ENCODE data around the gene IDUA.
"Not testable (repeated sequence)": the region's sequence is repeated elsewhere in the genome, so short reads cannot be mapped to it uniquely, and the experiment has no call there.

Gene IDUA

GRCh38 chr4:987624-988513 lies 1.0 kb downstream of the IDUA start:
- DNase-seq: no peak

GRCh38 chr4:988726-989721 lies 2.2 kb downstream of the IDUA start:
- DNase-seq: no peak

- DNase-seq: no peak
Observed at GRCh38 chr4:989722-990471, 3.1 kb downstream of the IDUA start.

DNA sequence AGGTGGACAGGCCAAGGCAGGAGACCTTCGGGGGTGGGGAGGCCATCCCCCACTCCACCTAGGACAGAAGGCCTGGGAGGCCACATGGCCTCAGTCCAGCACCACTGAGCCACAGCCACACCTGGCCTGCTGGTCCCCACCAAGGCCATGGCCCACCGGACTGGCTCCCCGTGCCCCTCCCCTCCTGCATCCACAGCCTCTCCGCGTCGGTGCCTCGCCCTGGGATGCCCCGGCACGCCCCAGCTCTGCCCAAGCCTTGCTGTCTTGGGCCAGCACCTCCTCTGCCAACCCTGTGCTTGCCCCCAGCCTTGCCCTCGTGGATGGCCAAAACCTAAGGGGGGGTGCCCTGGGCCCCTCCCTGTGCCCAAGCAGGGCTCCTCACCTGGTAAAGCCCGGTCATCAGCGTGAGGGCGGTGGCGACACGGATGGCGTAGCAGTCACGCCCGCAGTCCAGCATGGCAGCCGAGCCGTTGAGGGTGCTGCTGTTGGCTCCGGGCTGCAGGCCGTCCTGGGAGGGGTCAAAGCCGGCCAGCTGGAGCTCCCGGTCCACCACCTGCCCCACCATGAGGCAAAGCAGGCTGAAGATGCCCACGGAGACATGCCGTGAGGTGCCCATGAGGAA lies 4.0 kb downstream of the IDUA start:
- no peak for DNase-seq

DNA sequence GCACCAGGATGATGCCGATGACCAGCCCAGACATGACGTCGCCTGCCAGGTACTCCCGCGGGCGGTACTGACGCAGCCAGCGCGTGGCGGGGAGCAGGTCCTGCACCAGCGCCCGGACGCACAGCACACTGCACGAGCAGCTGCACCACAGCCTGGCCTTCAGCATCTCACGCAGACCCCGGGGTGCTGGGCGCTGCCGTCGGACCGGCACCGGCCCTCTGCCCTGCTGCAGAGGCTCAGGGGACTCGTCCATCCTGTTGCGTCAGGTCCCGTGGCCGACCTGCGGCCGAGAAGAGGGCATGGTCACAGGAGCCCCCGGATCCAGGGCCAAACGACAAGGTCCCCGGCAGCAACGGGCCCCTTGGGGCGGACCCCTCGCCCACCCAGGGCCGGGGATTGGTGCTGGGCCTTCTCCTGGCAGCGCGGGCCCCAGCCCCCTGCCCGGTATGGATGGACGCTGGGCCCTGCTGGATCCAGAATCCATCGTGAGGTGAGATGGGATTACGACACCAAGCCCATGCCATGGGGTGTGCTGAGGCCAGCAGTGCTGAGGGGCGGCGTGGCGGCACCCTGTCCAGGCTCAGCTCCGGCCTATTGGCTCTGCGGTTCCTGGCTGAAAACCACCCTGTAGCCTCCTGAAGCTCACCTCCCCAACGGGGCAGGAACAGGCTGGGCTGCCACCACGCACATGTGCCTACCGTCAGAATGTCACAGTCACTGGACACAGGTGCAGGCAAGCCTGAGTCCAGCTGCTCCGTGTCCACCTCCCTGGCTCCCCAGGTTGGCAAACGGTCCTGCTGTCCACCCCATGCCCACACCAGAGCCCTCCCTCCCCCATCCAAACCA lies 4.8 kb downstream of the IDUA start:
- DNase-seq: no peak

DNA sequence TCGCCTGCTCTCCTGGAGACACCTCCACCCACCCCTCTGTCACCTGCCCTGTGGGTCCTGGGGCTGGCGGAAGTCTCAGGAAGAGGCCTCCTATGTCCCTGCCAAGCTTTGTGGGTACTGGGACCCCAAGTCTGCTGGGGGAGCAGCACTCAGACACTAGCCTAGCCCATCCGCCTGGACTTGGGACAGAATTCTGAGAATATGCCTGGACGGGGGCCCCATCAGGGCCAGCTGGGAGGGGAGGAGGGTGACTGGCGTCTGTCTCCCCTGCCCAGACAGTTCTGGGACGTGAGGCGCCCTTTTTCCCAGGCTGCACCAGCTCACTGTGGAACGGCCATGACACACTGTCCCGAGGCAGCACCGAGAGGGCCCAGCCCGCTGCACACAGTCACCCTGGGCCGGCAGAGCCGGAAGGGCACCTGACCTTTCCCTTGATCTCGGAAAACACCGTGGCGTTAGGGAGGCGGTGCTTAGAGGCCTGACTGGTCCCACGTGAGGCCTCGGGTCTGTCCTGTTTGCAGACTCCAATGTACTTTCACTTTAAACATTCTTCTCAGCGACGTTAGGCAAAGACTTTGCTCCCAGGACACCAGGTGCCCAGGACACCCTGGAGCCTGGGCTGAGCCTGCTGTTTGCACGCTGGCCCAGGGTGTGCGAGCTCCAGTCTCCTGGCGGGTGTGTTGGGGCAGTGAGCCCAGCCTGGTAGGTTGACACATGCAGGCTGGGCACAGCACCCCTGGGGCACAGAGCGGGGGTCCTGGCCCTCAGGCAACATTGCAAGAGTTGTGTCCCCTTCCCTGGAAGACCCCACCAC lies 5.7 kb downstream of the IDUA start:
- no peak for DNase-seq

- DNase-seq: no peak
Observed at GRCh38 chr4:993111-994029, 6.5 kb downstream of the IDUA start, which contains the start of gene SLC26A1. Gene SLC26A1 (minus strand): TSS chr4:993404. CDS start chr4:991703, 1,701 bp downstream.

DNA sequence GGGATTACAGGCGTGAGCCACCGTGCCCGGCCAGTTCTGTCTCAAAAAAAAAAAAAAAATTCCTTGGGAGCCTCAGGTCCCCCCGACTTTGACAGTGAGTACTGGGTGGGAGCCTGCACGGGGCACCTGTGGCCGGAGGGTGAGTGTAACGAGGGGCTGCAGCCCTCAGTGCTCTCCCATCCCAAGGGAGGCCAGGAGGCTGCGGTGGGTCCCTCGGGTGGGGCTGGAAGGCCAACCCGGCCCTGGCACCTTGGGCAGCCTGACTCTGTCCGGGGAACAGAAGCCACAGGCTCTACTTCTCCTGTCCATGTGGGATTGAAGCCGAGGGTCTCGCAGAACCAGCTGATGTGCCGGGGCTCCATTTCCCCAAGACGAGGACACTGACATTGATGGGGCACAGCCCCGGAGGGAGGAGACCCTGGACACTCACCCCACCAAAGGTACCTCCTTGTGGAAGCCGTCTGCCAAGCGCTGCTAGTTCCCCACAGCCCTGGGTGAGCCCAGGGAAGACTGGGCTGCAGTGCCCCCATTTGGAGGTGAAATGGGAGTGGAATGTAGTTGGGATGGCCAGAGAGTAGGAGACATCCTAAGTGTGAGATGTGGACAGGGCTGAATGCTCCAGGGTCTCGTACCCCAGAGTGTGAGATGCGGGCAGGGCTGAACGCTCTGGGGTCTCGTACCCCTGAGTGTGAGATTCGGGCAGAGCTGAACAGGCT lies 8.6 kb downstream of the IDUA start:
- DNase-seq: no peak

DNA sequence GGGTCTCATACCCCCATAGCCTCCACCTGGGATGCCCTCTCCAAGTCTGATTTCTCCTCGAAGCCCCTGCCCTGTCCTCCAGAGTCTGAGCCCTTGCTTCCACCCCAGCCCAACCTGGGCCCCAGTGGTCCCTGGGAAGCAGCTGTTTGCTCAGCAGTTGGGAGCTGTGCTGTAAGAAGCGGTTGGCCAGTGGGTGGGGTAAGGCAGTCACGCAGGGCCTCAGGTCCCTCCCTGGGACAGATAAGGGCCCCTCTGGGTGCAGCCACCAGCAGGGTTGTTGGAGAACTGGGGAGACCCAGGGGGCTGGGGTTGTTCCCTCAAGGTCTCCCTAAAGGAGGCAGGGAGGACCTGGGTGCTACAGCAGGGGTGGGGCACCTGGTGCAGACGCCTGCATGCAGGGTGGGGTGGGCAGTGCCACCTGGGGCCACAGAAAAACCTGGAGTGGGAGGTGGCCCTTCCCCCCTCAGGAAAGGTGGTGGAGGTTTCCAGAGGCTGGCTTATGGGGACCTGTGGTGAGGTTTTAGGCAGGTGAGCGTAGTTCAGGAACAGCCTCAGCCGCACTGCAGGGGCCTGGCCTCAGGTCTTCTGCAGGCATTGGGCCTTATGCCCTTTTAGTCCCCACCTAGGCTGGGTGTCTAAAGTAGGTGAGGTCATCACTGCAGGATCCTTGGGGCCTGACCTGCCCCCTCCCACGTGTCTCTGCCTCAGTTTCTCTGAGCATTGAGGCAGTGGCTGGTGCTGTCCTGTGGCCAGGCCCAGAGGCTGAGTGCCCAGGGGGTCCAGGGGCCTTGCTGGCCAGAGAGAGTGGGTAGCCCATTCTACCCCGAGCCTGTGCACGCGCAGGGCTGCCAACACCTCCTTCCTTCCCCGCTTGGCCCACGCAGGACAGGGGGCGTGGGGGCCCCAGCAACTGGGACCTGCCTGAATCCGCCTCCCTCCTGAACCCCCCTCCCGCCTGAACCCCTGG lies 9.5 kb downstream of the IDUA start:
- DNase-seq: no peak

DNA sequence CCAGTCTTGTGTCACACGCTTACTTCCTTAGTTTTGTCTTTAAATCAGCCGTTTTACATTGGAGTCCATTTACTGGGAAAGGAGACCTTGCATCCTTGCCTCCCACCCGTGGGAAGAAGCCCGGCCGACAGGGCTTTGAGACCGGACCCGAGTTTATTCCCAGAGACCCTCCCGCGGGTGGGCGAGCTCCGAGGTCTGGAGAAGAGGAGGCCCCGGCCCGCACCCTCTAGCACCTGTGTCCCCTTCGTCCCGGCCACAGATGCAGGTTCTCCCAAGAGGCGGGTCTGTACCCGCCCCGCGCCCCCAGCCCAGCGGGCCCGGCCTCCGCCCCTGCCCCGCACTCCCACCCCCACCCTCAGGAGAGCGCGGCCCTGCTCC lies 10.1 kb downstream of the IDUA start:
- no peak for DNase-seq

DNA sequence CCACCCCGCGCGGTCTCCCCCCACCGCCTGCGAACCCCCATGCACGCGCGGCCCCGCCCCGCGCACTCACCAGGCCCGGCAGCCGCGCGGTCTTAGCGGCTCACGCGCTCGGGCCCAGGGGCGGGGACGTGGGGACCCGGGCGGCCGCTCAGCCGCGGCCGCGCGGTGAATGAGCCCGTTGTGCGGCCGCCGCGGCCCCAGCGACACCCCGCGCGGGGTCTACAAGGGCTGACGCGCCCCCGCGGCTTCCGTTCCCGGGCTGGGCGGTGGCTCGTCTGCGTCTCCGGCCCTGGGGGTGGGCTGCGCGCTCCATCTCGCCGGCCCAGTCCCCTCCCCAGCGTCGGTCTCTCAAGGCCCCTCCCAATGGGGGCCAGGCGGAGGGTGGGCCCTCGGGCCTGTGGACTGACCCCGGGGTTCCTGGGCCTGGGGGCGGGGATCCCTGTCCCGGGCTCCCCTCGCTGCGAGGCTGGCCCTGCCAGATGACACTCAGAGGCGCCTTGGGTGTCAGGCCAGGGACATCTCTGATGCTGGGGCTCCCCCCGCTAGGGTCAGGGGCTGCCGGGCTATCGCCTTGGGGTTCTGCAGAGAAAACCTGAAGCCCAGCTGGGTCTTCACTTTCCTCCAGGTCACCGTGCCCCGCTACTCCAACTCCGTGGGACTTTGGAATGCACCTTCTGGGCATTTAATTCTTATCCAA lies 10.7 kb downstream of the IDUA start:
- DNase-seq: no peak

DNA sequence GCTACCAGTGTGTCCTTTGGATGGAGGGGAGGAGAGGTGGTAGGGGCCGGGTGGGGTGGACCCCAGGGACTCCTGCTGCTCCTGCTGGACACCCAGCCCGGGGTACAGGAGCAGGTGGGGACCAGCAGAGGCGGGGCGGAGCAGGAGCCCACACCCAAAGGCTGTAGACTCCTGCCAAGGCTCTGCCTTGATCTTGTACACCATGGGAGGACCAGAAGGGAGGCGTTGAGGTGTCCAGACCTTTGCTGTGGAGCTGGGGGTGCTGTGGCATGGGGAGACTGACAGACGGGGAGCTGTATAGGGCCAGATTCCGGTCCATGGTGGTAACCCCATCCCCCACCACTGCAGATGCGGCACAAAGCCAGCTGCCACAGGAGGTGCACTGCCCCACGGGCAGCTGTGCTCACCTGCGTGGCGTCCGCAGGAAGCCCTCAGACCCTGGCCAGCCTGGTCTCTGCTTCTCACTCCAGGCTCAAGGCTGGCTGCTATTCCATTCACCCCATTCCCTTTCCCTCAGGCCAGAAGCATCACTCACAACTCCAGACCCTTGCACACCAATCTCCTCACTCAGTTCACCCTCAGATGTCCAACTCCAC lies 11.3 kb downstream of the IDUA start:
- no peak for DNase-seq

DNA sequence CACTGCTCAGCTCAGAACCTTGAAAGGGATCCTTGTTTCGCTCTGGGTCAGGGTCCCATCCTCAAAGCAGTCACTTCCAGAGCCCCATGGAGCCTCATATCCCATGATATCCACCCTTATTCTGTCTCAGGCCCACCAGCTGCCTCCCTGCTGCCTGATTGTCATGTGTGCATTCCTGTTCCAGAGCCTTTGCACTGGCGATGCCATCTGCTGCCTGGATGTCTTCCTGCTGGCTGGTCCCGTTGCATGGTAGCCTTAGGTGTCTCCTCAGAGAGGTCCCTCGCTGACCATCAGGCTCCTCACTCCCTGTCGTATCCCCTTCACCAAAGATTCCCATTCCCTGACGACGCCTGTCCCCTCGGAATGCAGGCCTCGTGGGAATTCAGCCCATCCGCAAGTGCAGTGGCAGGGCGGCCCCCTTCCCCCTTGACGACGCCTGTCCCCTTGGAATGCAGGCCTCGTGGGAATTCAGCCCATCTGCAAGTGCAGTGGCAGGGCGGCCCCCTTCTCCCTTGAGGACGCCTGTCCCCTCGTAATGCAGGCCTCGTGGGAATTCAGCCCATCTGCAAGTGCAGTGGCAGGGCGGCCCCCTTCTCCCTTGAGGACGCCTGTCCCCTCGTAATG lies 12.5 kb downstream of the IDUA start:
- DNase-seq: not testable (repeated sequence)

DNA sequence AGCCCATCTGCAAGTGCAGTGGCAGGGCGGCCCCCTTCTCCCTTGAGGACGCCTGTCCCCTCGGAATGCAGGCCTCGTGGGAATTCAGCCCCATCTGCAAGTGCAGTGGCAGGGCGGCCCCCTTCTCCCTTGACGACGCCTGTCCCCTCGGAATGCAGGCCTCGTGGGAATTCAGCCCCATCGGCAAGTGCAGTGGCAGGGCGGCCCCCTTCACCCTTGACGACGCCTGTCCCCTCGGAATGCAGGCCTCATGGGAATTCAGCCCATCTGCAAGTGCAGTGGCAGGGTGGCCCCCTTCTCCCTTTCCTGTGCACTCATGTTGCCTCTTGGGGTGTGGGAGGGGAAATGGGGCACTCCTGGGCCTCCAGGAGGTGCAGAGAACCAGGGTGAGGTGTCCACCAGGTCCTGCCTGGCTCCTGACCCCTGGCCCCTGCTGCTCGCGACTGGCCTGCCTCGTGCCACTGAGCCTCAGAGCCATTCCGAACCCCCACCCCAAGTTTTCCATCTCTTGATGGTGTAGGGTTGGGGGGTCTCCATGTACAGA lies 13.1 kb downstream of the IDUA start:
- no peak for DNase-seq

- DNase-seq: no peak
Observed at GRCh38 chr4:1000686-1001260, 13.9 kb downstream of the IDUA start.
